GM23248 (cell line): ENCODE measurements around the gene RNF40.

Experiments used
- EZH2 ChIP-seq: fragments of 200-600 bp; sonication (generic); IDR thresholded peaks from 2 replicates; pipeline ENCODE4 v1.6.1; 2018; ENCODE audit warnings: antibody characterized with exemption, mild to moderate bottlenecking; ENCODE audit not compliant: insufficient read depth, poor library complexity, severe bottlenecking
- EZH2phosphoT487 ChIP-seq: fragments of 200-600 bp; sonication (generic); IDR thresholded peaks from 2 replicates; pipeline ENCODE4 v1.6.1; 2018; ENCODE audit warnings: antibody characterized with exemption, moderate library complexity, mild to moderate bottlenecking, low read depth; ENCODE audit not compliant: insufficient read depth

GRCh38 chr16:30820952-30821421, 58.9 kb downstream of the RNF40 start:
- TF ChIP-seq EZH2 (no peak), EZH2phosphoT487 (no peak)
